Measurements from ENCODE around the gene RAB26. TPM values are rescaled to one million over a fixed set of nuclear protein-coding genes. Genes with fewer than 3 reads are reported as not detected.
A peak's percentile ranks its signal among the peaks of the same experiment; 100 is the strongest.
"Not testable (repeated sequence)": the region's sequence is repeated elsewhere in the genome, so short reads cannot be mapped to it uniquely, and the experiment has no call there.

The RAB26 gene
- total and polyA plus RNA-seq, 2 donors from 2014 or later = 1.5 to 3.0 TPM

GRCh38 chr16:2111412-2112335 lies 36.8 kb upstream of the RAB26 start:
- H3K27ac ChIP-seq (ENCODE audit: low read depth in 2 of 2, low read length in 2 of 2); H3K4me3 ChIP-seq (ENCODE audit: low read length in 3 of 3); H3K36me3 ChIP-seq (ENCODE audit: control insufficient read depth in 2 of 3, insufficient read depth in 3 of 3, low read length in 3 of 3); H3K9me3 ChIP-seq (ENCODE audit: control insufficient read depth in 2 of 3, insufficient read depth in 1 of 3, low read length in 3 of 3); H3K9ac ChIP-seq (ENCODE audit: low read length in 3 of 3); H3K27me3 ChIP-seq (ENCODE audit: control insufficient read depth, insufficient read depth, low read length); intact Hi-C loops (cut with DNase I); H3K4me1 ChIP-seq (ENCODE audit: control insufficient read depth in 2 of 3, insufficient read depth in 2 of 3, low read depth in 1 of 3, low read length in 3 of 3); FAIRE-seq: not testable (repeated sequence)
- peak in 1 of 5 donors; percentile 69 for DNase-seq

- H3K4me3 ChIP-seq (ENCODE audit: low read length in 3 of 3); H3K27ac ChIP-seq (ENCODE audit: low read depth in 2 of 2, low read length in 2 of 2); H3K27me3 ChIP-seq (ENCODE audit: control insufficient read depth, insufficient read depth, low read length); H3K4me1 ChIP-seq (ENCODE audit: control insufficient read depth in 2 of 3, insufficient read depth in 2 of 3, low read depth in 1 of 3, low read length in 3 of 3); H3K9me3 ChIP-seq (ENCODE audit: control insufficient read depth in 2 of 3, insufficient read depth in 1 of 3, low read length in 3 of 3); H3K36me3 ChIP-seq (ENCODE audit: control insufficient read depth in 2 of 3, insufficient read depth in 3 of 3, low read length in 3 of 3); FAIRE-seq; H3K9ac ChIP-seq (ENCODE audit: low read length in 3 of 3); intact Hi-C loops (cut with DNase I): not testable (repeated sequence)
- DNase-seq = peak in 1 of 5 donors; percentile 47
Observed at GRCh38 chr16:2112539-2113106, 35.8 kb upstream of the RAB26 start.

DNA sequence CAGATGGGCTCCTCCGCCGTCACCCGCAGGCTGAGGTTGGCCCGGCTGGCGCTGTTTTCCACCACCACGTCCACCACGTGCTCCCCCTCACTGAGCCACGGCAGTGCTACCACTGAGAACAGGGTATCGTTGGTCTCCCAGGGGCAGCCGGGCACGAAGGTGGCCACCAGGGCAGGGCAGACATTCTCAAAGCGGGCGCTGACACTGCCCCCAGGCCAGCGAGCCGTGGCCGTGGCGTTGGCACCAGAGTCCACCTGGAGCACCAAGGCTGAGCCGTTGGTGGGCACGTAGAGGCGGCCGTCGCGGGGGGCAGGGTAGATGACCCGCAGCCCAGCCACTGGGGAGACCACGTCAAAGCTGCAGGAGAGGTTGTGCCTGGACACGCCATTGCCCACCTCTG lies 34.2 kb upstream of the RAB26 start:
- H3K27ac ChIP-seq (ENCODE audit: low read depth in 2 of 2, low read length in 2 of 2); H3K9me3 ChIP-seq (ENCODE audit: control insufficient read depth in 2 of 3, insufficient read depth in 1 of 3, low read length in 3 of 3); FAIRE-seq; H3K4me1 ChIP-seq (ENCODE audit: control insufficient read depth in 2 of 3, insufficient read depth in 2 of 3, low read depth in 1 of 3, low read length in 3 of 3); DNase-seq; intact Hi-C loops (cut with DNase I); H3K9ac ChIP-seq (ENCODE audit: low read length in 3 of 3); H3K4me3 ChIP-seq (ENCODE audit: low read length in 3 of 3); H3K36me3 ChIP-seq (ENCODE audit: control insufficient read depth in 2 of 3, insufficient read depth in 3 of 3, low read length in 3 of 3); H3K27me3 ChIP-seq (ENCODE audit: control insufficient read depth, insufficient read depth, low read length): not testable (repeated sequence)

DNA sequence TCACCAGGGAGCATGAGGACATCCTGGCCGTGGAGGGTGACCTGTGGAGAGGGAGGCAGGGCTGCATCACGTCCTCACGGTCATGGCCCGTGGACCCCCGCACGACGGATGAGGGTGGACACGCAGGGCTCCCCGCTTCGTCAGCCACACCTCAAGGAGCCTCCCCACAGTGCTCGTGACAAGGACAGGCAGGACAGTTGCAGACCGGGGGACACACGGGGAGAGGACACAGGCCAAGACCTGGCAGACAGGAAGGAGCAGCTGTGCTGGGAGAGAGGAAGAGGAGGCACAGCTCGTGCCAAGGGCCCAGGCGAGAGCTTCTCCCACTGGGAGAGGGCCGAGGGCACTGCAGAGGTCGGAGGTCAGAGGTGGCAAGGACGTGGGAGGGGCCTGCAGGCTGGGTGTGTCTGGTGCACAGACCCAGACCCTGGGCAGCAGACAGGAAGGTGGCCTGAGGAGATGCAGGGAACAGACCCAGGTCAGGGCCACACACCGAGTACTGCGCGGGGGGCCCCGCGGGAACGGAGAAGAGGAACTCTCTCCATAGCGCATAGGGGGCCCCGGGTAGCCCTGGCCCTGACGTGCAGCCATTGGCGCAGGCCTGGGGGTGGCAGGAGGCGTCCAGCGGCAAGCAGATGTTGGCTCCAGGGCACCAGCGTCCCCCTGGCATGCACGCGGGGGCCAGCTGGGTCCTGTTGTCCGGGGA lies 33.4 kb upstream of the RAB26 start:
- H3K27me3 ChIP-seq (ENCODE audit: control insufficient read depth, insufficient read depth, low read length); H3K4me3 ChIP-seq (ENCODE audit: low read length in 3 of 3); intact Hi-C loops (cut with DNase I); H3K27ac ChIP-seq (ENCODE audit: low read depth in 2 of 2, low read length in 2 of 2); FAIRE-seq; H3K4me1 ChIP-seq (ENCODE audit: control insufficient read depth in 2 of 3, insufficient read depth in 2 of 3, low read depth in 1 of 3, low read length in 3 of 3); H3K36me3 ChIP-seq (ENCODE audit: control insufficient read depth in 2 of 3, insufficient read depth in 3 of 3, low read length in 3 of 3); H3K9me3 ChIP-seq (ENCODE audit: control insufficient read depth in 2 of 3, insufficient read depth in 1 of 3, low read length in 3 of 3); H3K9ac ChIP-seq (ENCODE audit: low read length in 3 of 3): not testable (repeated sequence)
- peak in 1 of 5 donors; percentile 59 for DNase-seq

- Histone ChIP-seq H3K9ac (ENCODE audit: low read length in 3 of 3) (no peak overlapping the region), H3K4me3 (ENCODE audit: low read length in 3 of 3) (no peak overlapping the region), H3K36me3 (ENCODE audit: control insufficient read depth in 2 of 3, insufficient read depth in 3 of 3, low read length in 3 of 3) (no peaks in the 10 kb centered on the region), H3K9me3 (ENCODE audit: control insufficient read depth in 2 of 3, insufficient read depth in 1 of 3, low read length in 3 of 3) (no peaks in the 10 kb centered on the region), H3K27me3 (ENCODE audit: control insufficient read depth, insufficient read depth, low read length) (no peaks in the 10 kb centered on the region), H3K27ac (ENCODE audit: low read depth in 2 of 2, low read length in 2 of 2) (no peak overlapping the region), H3K4me1 (ENCODE audit: control insufficient read depth in 2 of 3, insufficient read depth in 2 of 3, low read depth in 1 of 3, low read length in 3 of 3) (no peaks in the 10 kb centered on the region)
- FAIRE-seq (no peak), DNase-seq (peak in 1 of 5 donors; percentile 55)
- TF ChIP-seq, protein P1, sequence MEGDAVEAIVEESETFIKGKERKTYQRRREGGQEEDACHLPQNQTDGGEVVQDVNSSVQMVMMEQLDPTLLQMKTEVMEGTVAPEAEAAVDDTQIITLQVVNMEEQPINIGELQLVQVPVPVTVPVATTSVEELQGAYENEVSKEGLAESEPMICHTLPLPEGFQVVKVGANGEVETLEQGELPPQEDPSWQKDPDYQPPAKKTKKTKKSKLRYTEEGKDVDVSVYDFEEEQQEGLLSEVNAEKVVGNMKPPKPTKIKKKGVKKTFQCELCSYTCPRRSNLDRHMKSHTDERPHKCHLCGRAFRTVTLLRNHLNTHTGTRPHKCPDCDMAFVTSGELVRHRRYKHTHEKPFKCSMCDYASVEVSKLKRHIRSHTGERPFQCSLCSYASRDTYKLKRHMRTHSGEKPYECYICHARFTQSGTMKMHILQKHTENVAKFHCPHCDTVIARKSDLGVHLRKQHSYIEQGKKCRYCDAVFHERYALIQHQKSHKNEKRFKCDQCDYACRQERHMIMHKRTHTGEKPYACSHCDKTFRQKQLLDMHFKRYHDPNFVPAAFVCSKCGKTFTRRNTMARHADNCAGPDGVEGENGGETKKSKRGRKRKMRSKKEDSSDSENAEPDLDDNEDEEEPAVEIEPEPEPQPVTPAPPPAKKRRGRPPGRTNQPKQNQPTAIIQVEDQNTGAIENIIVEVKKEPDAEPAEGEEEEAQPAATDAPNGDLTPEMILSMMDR (IDR thresholded peaks at IDR 0.05; ENCODE audit: borderline replicate concordance, extremely low read depth, insufficient read depth) = no peak
- intact Hi-C loops (cut with DNase I) = no loop called here
Observed at GRCh38 chr16:2115591-2115973, 32.8 kb upstream of the RAB26 start.

- peak in 1 of 5 donors; percentile 71 for DNase-seq
- H3K9ac ChIP-seq (ENCODE audit: low read length in 3 of 3); H3K4me1 ChIP-seq (ENCODE audit: control insufficient read depth in 2 of 3, insufficient read depth in 2 of 3, low read depth in 1 of 3, low read length in 3 of 3); FAIRE-seq; H3K27ac ChIP-seq (ENCODE audit: low read depth in 2 of 2, low read length in 2 of 2); H3K27me3 ChIP-seq (ENCODE audit: control insufficient read depth, insufficient read depth, low read length); H3K9me3 ChIP-seq (ENCODE audit: control insufficient read depth in 2 of 3, insufficient read depth in 1 of 3, low read length in 3 of 3); H3K36me3 ChIP-seq (ENCODE audit: control insufficient read depth in 2 of 3, insufficient read depth in 3 of 3, low read length in 3 of 3); intact Hi-C loops (cut with DNase I); H3K4me3 ChIP-seq (ENCODE audit: low read length in 3 of 3): not testable (repeated sequence)
Observed at GRCh38 chr16:2116428-2116827, 32.0 kb upstream of the RAB26 start.

DNA sequence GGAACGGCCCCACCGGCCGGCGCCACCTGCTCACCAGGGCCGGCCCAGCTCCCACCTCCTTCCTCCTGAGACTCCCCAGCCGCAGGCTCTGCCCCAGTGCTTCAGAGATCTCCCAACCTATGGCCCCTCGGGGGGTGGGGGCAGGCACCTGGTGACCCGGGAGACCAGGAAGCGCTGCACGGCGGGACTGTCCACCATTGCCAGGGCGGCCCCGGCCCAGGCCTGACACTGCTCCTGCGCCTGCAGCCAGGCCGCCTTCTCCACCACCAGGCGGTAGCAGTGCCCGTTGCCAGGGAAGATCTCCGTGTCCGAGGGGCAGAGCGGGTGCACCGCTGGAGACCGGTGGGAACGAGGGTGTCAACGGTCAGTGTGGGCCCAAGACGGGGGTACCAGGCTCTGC lies 31.1 kb upstream of the RAB26 start:
- H3K4me3 ChIP-seq (ENCODE audit: low read length in 3 of 3); H3K9ac ChIP-seq (ENCODE audit: low read length in 3 of 3); H3K4me1 ChIP-seq (ENCODE audit: control insufficient read depth in 2 of 3, insufficient read depth in 2 of 3, low read depth in 1 of 3, low read length in 3 of 3); H3K9me3 ChIP-seq (ENCODE audit: control insufficient read depth in 2 of 3, insufficient read depth in 1 of 3, low read length in 3 of 3); H3K36me3 ChIP-seq (ENCODE audit: control insufficient read depth in 2 of 3, insufficient read depth in 3 of 3, low read length in 3 of 3); H3K27me3 ChIP-seq (ENCODE audit: control insufficient read depth, insufficient read depth, low read length); DNase-seq; intact Hi-C loops (cut with DNase I); H3K27ac ChIP-seq (ENCODE audit: low read depth in 2 of 2, low read length in 2 of 2); FAIRE-seq: not testable (repeated sequence)
